MM.1S (cell line): ENCODE results near the gene PDLIM4.

Experiments
- DNase-seq: peaks from one replicate; pipeline ENCODE4 v3.0.0-alpha.2; 2015
- H2AFZ ChIP-seq: fragments of 300-600 bp; sonication (generic); 2 replicates; pipeline ENCODE4 v1.6.0; 2016; ENCODE audit warnings: antibody characterized with exemption, low read length
- H3F3A ChIP-seq: fragments of 300-600 bp; sonication (generic); 2 replicates; pipeline ENCODE4 v1.6.1; 2016; ENCODE audit warnings: mild to moderate bottlenecking, antibody characterized with exemption, low read length, moderate library complexity, mixed read lengths; ENCODE audit not compliant: insufficient read depth
- H3K27ac ChIP-seq: fragments of 300-600 bp; sonication (generic); 2 replicates; pipeline ENCODE4 v1.5.1; 2016; ENCODE audit warnings: mild to moderate bottlenecking, low read length
- H3K27me3 ChIP-seq: fragments of 300-600 bp; sonication (generic); replicated peaks from 2 replicates; pipeline ENCODE4 v1.6.0; 2016; ENCODE audit warnings: low read length; ENCODE audit not compliant: insufficient read depth
- H3K36me3 ChIP-seq: fragments of 300-600 bp; sonication (generic); replicated peaks from 2 replicates; pipeline ENCODE4 v1.6.1; 2016; ENCODE audit warnings: mild to moderate bottlenecking, low read length, mixed read lengths; ENCODE audit not compliant: insufficient read depth
- H3K4me1 ChIP-seq: fragments of 300-600 bp; sonication (generic); 2 replicates; pipeline ENCODE4 v1.6.1; 2016; ENCODE audit warnings: low read length, mixed read lengths
- H3K4me2 ChIP-seq: fragments of 300-600 bp; sonication (generic); 2 replicates; pipeline ENCODE4 v1.6.0; 2016; ENCODE audit warnings: low read depth, low read length
- H3K4me3 ChIP-seq: fragments of 300-600 bp; sonication (generic); 2 replicates; pipeline ENCODE4 v1.5.1; 2016; ENCODE audit warnings: low read length, mixed read lengths
- H3K79me2 ChIP-seq: fragments of 300-600 bp; sonication (generic); 2 replicates; pipeline ENCODE4 v1.6.1; 2016; ENCODE audit warnings: mixed run types, low read length, mixed read lengths
- H3K9ac ChIP-seq: fragments of 300-600 bp; sonication (generic); 2 replicates; pipeline ENCODE4 v1.6.1; 2016; ENCODE audit warnings: low read length, mixed read lengths
- H3K9me2 ChIP-seq: fragments of 300-600 bp; sonication (generic); replicated peaks from 2 replicates; pipeline ENCODE4 v1.6.1; 2016; ENCODE audit warnings: mild to moderate bottlenecking, low read length, mixed read lengths; ENCODE audit not compliant: insufficient read depth
- H3K9me3 ChIP-seq: fragments of 300-600 bp; sonication (generic); replicated peaks from 2 replicates; pipeline ENCODE4 v1.6.1; 2016; ENCODE audit warnings: mild to moderate bottlenecking, low read length, mixed read lengths; ENCODE audit not compliant: insufficient read depth
- H4K20me1 ChIP-seq: fragments of 300-600 bp; sonication (generic); 2 replicates; pipeline ENCODE4 v1.6.1; 2016; ENCODE audit warnings: mild to moderate bottlenecking, low read length, moderate library complexity, mixed read lengths; ENCODE audit not compliant: insufficient read depth
- EZH2 ChIP-seq: fragments of 300-600 bp; sonication (generic); optimal IDR thresholded peaks from 2 replicates; pipeline ENCODE3; 2017; ENCODE audit warnings: low read depth, mild to moderate bottlenecking, antibody characterized with exemption, low read length, mixed read lengths
- EZH2phosphoT487 ChIP-seq: fragments of 300-600 bp; sonication (generic); IDR thresholded peaks from 2 replicates; pipeline ENCODE4 v1.6.1; 2018; ENCODE audit warnings: antibody characterized with exemption, low read length
- TF ChIP-seq, protein P1 (sequence below): fragments of 300-600 bp; sonication (generic); IDR thresholded peaks from 2 replicates; pipeline ENCODE4 v1.5.1; 2016; ENCODE audit warnings: antibody characterized with exemption, low read length, mixed read lengths

The PDLIM4 gene

DNA sequence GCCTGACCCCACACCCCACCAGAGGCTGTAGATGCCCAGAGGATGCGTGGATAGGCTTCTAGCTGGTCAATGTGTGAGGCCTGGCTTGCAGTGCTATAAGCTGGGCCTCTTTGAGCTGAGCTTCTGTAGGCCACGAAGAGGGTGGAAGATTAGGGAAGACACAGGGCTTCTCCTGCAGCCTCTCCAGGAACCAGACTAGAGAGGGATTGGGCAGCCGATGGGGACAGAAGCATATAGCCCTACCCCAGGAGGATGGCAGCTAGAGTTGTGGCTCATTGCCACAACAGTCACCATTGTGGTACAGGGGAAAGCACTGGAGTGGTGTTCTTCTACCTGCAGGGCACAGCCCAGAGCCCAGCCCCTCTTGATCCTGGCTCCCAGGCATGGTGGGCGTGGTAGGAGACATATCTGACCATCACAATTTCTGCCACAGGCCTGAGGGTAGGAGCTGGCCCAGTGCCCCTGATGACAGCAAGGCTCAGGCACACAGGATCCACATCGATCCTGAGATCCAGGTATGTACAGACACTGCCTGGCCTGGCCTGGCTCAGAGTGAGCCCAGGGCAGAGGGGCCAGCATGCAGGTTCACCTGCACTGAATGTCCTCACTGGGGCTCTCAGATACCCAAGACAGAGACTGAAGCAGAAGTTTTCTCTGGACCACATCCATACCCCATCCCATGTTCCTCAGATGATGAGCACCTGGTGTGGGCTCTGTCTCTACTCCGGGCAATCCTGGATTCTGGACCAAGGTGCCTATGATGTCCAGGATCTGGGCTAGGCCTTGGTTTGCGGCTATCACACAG, 8.7 kb downstream of the PDLIM4 start:
- Histone ChIP-seq H3K9me2 (no peaks in the 10 kb centered on the region), H2AFZ (no peak overlapping the region), H3K79me2 (no peaks in the 10 kb centered on the region)

DNA sequence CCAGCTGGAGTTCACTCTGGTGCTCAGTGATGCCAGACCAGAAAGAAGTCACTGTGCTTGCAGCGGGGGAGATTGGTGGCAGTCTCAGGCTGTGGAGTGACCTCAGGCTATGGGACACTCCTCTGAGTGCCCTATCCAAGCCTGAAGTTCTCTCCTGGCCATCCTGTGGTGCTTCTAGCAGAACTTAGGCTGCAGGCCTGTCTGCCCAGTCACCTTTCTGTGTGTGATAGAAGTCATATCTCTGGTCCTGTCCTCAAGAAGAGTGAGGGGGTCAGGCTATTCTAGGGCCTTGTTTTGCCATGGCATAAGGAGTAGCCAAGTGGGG, 9.3 kb downstream of the PDLIM4 start:
- H3K4me3 ChIP-seq = no peak overlapping the region
- H4K20me1 ChIP-seq = no peaks in the 10 kb centered on the region
- no peak for DNase-seq
- no peaks in the 10 kb centered on the region for H3K4me1 ChIP-seq
- H3K9me3 ChIP-seq = no peaks in the 10 kb centered on the region
- no peak overlapping the region for H2AFZ ChIP-seq
- H3K9ac ChIP-seq = no peak overlapping the region
- TF ChIP-seq, protein P1, sequence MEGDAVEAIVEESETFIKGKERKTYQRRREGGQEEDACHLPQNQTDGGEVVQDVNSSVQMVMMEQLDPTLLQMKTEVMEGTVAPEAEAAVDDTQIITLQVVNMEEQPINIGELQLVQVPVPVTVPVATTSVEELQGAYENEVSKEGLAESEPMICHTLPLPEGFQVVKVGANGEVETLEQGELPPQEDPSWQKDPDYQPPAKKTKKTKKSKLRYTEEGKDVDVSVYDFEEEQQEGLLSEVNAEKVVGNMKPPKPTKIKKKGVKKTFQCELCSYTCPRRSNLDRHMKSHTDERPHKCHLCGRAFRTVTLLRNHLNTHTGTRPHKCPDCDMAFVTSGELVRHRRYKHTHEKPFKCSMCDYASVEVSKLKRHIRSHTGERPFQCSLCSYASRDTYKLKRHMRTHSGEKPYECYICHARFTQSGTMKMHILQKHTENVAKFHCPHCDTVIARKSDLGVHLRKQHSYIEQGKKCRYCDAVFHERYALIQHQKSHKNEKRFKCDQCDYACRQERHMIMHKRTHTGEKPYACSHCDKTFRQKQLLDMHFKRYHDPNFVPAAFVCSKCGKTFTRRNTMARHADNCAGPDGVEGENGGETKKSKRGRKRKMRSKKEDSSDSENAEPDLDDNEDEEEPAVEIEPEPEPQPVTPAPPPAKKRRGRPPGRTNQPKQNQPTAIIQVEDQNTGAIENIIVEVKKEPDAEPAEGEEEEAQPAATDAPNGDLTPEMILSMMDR = no peak
- TF ChIP-seq EZH2phosphoT487 = no peak
- TF ChIP-seq EZH2 = no peak
- no peaks in the 10 kb centered on the region for H3F3A ChIP-seq
- no peaks in the 10 kb centered on the region for H3K9me2 ChIP-seq
- H3K79me2 ChIP-seq = no peaks in the 10 kb centered on the region
- H3K36me3 ChIP-seq = no peaks in the 10 kb centered on the region
- no peaks in the 10 kb centered on the region for H3K27me3 ChIP-seq
- no peak overlapping the region for H3K4me2 ChIP-seq
- H3K27ac ChIP-seq = no peak overlapping the region

More for the DNA sequence above, 8.7 kb downstream of the PDLIM4 start:
- Histone ChIP-seq H3K9me3 (no peaks in the 10 kb centered on the region), H3K4me3 (no peak overlapping the region), H3K9ac (no peak overlapping the region), H4K20me1 (no peaks in the 10 kb centered on the region), H3K27me3 (no peaks in the 10 kb centered on the region), H3K4me1 (no peaks in the 10 kb centered on the region), H3K27ac (no peak overlapping the region), H3K36me3 (no peaks in the 10 kb centered on the region), H3K4me2 (no peak overlapping the region), H3F3A (no peaks in the 10 kb centered on the region)
- DNase-seq = no peak
- TF ChIP-seq EZH2phosphoT487 (no peak), EZH2 (no peak)
- TF ChIP-seq, protein P1 = no peak

- H3K9me2 ChIP-seq = no peaks in the 10 kb centered on the region
- H3K4me1 ChIP-seq = no peaks in the 10 kb centered on the region
- no peak overlapping the region for H3K27ac ChIP-seq
- H2AFZ ChIP-seq = no peak overlapping the region
- no peak overlapping the region for H3K4me3 ChIP-seq
- no peaks in the 10 kb centered on the region for H3K9me3 ChIP-seq
- H4K20me1 ChIP-seq = no peaks in the 10 kb centered on the region
- H3K79me2 ChIP-seq = no peaks in the 10 kb centered on the region
- H3K36me3 ChIP-seq = no peaks in the 10 kb centered on the region
- no peaks in the 10 kb centered on the region for H3F3A ChIP-seq
- no peaks in the 10 kb centered on the region for H3K27me3 ChIP-seq
- TF ChIP-seq EZH2phosphoT487 (no peak), EZH2 (no peak)
- TF ChIP-seq, protein P1 = no peak
- DNase-seq = no peak
- H3K4me2 ChIP-seq = no peak overlapping the region
- no peak overlapping the region for H3K9ac ChIP-seq
These were observed 9.8 kb downstream of the PDLIM4 start for GRCh38 chr5:132267166-132267739.
